ENCODE results near the gene VSTM5.

GRCh38 chr11:93895106-93895862, 44.9 kb upstream of the VSTM5 start:
- TF ChIP-seq POLR2A (IDR thresholded peaks at IDR 0.05) = no peak
- TF ChIP-seq, protein P1, sequence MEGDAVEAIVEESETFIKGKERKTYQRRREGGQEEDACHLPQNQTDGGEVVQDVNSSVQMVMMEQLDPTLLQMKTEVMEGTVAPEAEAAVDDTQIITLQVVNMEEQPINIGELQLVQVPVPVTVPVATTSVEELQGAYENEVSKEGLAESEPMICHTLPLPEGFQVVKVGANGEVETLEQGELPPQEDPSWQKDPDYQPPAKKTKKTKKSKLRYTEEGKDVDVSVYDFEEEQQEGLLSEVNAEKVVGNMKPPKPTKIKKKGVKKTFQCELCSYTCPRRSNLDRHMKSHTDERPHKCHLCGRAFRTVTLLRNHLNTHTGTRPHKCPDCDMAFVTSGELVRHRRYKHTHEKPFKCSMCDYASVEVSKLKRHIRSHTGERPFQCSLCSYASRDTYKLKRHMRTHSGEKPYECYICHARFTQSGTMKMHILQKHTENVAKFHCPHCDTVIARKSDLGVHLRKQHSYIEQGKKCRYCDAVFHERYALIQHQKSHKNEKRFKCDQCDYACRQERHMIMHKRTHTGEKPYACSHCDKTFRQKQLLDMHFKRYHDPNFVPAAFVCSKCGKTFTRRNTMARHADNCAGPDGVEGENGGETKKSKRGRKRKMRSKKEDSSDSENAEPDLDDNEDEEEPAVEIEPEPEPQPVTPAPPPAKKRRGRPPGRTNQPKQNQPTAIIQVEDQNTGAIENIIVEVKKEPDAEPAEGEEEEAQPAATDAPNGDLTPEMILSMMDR (IDR thresholded peaks at IDR 0.05) = peak; percentile 29 to 50 (median 47)

Measured in breast epithelium (tissue), 3 donors.